Hematopoietic multipotent progenitor cell treated with erythropoietin and hydrocortisone succinate and interleukin-3 and kit ligand, for 15 days (in vitro differentiated cells): ENCODE results near the gene LIPH.
A peak's percentile ranks its signal among the peaks of the same experiment; 100 is the strongest.
"Not testable (repeated sequence)": the region's sequence is repeated elsewhere in the genome, so short reads cannot be mapped to it uniquely, and the experiment has no call there.

ENCODE experiments used
- DNase-seq: peaks from one replicate; pipeline ENCODE4 v3.0.0-alpha.2; 2015; ENCODE audit warnings: low spot score

LIPH gene

GRCh38 chr3:185552358-185552877 is at the start of gene LIPH:
TSS of gene LIPH (minus strand) at chr3:185552588. CDS start at chr3:185552471, 117 bp downstream.
- DNase-seq: no peak

- DNase-seq: no peak
Measured at GRCh38 chr3:185595526-185595925, 43.1 kb upstream of the LIPH start.

GRCh38 chr3:185594073-185594472 is 41.7 kb upstream of the LIPH start:
- no peak for DNase-seq

GRCh38 chr3:185586686-185587039 is 34.3 kb upstream of the LIPH start:
- no peak for DNase-seq

- peak; percentile 99 for DNase-seq
Measured at GRCh38 chr3:185585859-185586685, 33.7 kb upstream of the LIPH start, which contains the start of gene SENP2. TSS of gene SENP2 (plus strand) at chr3:185586295. CDS start at chr3:185586414, 119 bp downstream.

- DNase-seq: no peak
Measured at GRCh38 chr3:185585518-185585858, 33.1 kb upstream of the LIPH start.

GRCh38 chr3:185584686-185585085 is 32.3 kb upstream of the LIPH start:
- no peak for DNase-seq

- no peak for DNase-seq
Measured at GRCh38 chr3:185583925-185584324, 31.5 kb upstream of the LIPH start.

- DNase-seq: peak; percentile 44
Measured at GRCh38 chr3:185582871-185583270, 30.5 kb upstream of the LIPH start.

- no peak for DNase-seq
Measured at GRCh38 chr3:185582236-185582635, 29.8 kb upstream of the LIPH start.

- peak; percentile 73 for DNase-seq
Measured at GRCh38 chr3:185575108-185575869, 22.9 kb upstream of the LIPH start.

- no peak for DNase-seq
Measured at GRCh38 chr3:185572183-185572582, 19.8 kb upstream of the LIPH start.

- DNase-seq: no peak
Measured at GRCh38 chr3:185561958-185562357, 9.6 kb upstream of the LIPH start.

- DNase-seq: no peak
Measured at GRCh38 chr3:185561374-185561943, 9.1 kb upstream of the LIPH start.

- no peak for DNase-seq
Measured at GRCh38 chr3:185560676-185561075, 8.3 kb upstream of the LIPH start.

GRCh38 chr3:185559706-185560090 is 7.3 kb upstream of the LIPH start:
- DNase-seq: no peak

- no peak for DNase-seq
Measured at GRCh38 chr3:185558395-185558794, 6.0 kb upstream of the LIPH start.

GRCh38 chr3:185556640-185557039 is 4.3 kb upstream of the LIPH start:
- DNase-seq: not testable (repeated sequence)

GRCh38 chr3:185555860-185556347 is 3.5 kb upstream of the LIPH start:
- DNase-seq: no peak

GRCh38 chr3:185555101-185555501 is 2.7 kb upstream of the LIPH start:
- no peak for DNase-seq

GRCh38 chr3:185549651-185550111 is 2.7 kb downstream of the LIPH start:
- DNase-seq: no peak

- no peak for DNase-seq
Measured at GRCh38 chr3:185549122-185549521, 3.3 kb downstream of the LIPH start.

GRCh38 chr3:185540695-185541094 is 11.7 kb downstream of the LIPH start:
- no peak for DNase-seq
